MCF 10A (cell line): Measurements from ENCODE around the gene RYR1. TPM values are rescaled to one million over a fixed set of nuclear protein-coding genes. Genes with fewer than 3 reads are reported as not detected.

Experiments
- BruUV-seq: library from RNA; stranded (reverse); fragments of 400-500 nt; replicated peaks from 2 replicates; lab custom pipeline; 2021; lab: Mats Ljungman, UMichigan
- CTCF ChIA-PET: fragments of 300-600 bp; sonication (Branson Sonifier 250); formaldehyde crosslinking; extraction: SDS; loops from one replicate; lab custom pipeline; 2021; ENCODE audit warnings: antibody characterized with exemption, inconsistent platforms; lab: Yijun Ruan, JAX
- POLR2A ChIA-PET: fragments of 300-600, 350-650 bp; sonication (Branson Sonifier 250); formaldehyde crosslinking; extraction: SDS; loops from one replicate; lab custom pipeline; 2020; ENCODE audit warnings: antibody characterized with exemption, inconsistent platforms; lab: Yijun Ruan, JAX
- DNase-seq: peaks from one replicate; pipeline ENCODE4 v3.0.0-alpha.2; 2018; ENCODE audit not compliant: unreplicated experiment
- H3K27ac Mint-ChIP-seq: one replicate; pipeline ENCODE4 v1.8.0; 2022; ENCODE audit warnings: mild to moderate bottlenecking, low read depth, mixed read lengths; ENCODE audit not compliant: unreplicated experiment
- H3K27me3 Mint-ChIP-seq: one replicate; pipeline ENCODE4 v1.8.0; 2022; ENCODE audit warnings: mixed read lengths; ENCODE audit not compliant: insufficient read depth, unreplicated experiment
- H3K36me3 Mint-ChIP-seq: one replicate; pipeline ENCODE4 v1.8.0; 2022; ENCODE audit warnings: mild to moderate bottlenecking, moderate library complexity, mixed read lengths; ENCODE audit not compliant: insufficient read depth, unreplicated experiment
- H3K4me1 Mint-ChIP-seq: one replicate; pipeline ENCODE4 v1.8.0; 2022; ENCODE audit warnings: mixed read lengths; ENCODE audit not compliant: insufficient read depth, unreplicated experiment
- H3K4me3 Mint-ChIP-seq: one replicate; pipeline ENCODE4 v1.8.0; 2022; ENCODE audit warnings: mild to moderate bottlenecking, moderate library complexity, mixed read lengths; ENCODE audit not compliant: unreplicated experiment
- H3K9me3 Mint-ChIP-seq: one replicate; pipeline ENCODE4 v1.8.0; 2022; ENCODE audit warnings: mixed read lengths; ENCODE audit not compliant: unreplicated experiment
- CTCF ChIP-seq: fragments of 200-600 bp; IDR thresholded peaks from one replicate; pipeline ENCODE4 v1.8.0; 2022; ENCODE audit warnings: antibody characterized with exemption, mild to moderate bottlenecking; ENCODE audit not compliant: unreplicated experiment
- intact Hi-C: fragments of 100-400 bp; cut with micrococcal nuclease; formaldehyde crosslinking; loops from 2 replicates; pipeline ENCODE4 v1.14.1; 2022
- total RNA-seq: library from RNA; stranded (reverse); gene quantifications from 2 replicates; pipeline ENCODE4 v1.2.3, GENCODE V29; 2022

The RYR1 gene
- total RNA-seq, 1 experiment from 2014 or later, result 0.28 TPM

DNA sequence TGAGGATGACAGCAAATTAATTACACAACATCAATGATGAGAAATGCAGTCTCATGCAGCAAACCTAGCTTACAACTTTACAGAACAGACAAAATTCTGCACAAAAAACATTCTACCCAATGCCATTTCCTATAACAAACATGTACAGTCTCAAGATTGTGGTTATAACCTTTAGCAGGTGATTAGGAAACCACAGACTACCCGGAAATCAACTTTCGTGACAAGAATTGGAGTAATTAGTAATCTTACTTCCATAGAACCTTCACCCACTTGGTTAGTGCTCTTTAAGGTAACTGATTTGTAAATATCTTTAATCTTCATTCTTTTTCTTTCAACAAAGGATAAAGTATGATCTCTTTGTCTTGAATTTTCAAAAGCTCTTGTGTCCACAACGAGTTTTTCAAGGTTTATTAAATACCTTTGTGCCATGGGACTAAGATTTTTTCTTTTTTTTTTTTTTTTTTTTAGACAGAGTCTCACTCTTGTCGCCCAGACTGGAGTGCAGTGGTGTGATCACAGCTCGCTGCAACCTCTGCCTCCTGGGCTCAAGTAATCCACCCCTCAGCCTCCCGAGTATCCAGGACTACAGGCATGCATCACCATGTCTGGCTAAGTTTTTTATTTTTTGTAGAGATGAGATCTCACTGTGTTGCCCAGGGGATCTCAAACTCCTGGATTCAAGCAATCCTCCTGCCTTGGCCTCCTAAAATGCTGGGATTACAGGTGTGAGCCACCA lies 105.5 kb downstream of the RYR1 start:
- TF ChIP-seq CTCF, result no peak
- CTCF ChIA-PET, result interaction anchor here (0.7 kb wide), 1 partner anchor 98 kb away, joined by 3 read pairs; no protein-coding TSS in a partner anchor
- no TSS peak for BruUV-seq
- no peak for DNase-seq
- H3K4me1 Mint-ChIP-seq, result peaks cover 5% of the 10 kb centered on the region
- POLR2A ChIA-PET, result interaction anchor here (0.9 kb wide), 1 partner anchor 24 kb away, joined by 3 read pairs; no protein-coding TSS in a partner anchor
- H3K27me3 Mint-ChIP-seq, result no peaks in the 10 kb centered on the region
- H3K9me3 Mint-ChIP-seq, result peaks cover 15% of the 10 kb centered on the region
- peaks cover 9% of the 10 kb centered on the region for H3K36me3 Mint-ChIP-seq
- no peak overlapping the region for H3K4me3 Mint-ChIP-seq
- H3K27ac Mint-ChIP-seq, result no peak overlapping the region
- intact Hi-C loops, result no loop called here

DNA sequence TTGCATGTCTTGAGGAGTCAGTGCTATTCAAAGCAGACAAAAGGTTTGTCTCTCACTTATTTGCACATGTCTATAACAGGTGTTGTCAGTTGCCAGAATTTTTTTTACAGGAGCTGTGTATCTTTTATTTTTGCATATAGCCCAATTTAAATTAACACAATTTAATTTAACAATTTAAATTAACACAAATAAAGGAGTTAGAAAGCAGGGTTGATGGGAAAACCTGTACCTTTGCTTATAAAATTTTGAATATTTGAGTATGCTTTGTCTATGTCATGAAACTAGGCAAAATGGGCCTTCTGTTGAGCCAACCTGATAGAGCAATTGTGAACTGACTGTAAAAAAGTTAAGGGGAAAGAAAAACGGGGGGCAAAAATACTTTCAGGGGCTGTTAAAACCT lies 106.3 kb downstream of the RYR1 start:
- ChIA-PET POLR2A (no interaction called here), CTCF (interaction anchor here (0.7 kb wide), 1 partner anchor 98 kb away, joined by 3 read pairs; no protein-coding TSS in a partner anchor)
- no TSS peak for BruUV-seq
- H3K9me3 Mint-ChIP-seq, result peaks cover 15% of the 10 kb centered on the region
- DNase-seq, result no peak
- intact Hi-C loops, result loop anchor here (5.0 kb wide), 1 partner anchor 78 kb away; the partner anchor contains the start of genes EIF3K and MAP4K1
- no peak overlapping the region for H3K4me3 Mint-ChIP-seq
- H3K36me3 Mint-ChIP-seq, result peaks cover 15% of the 10 kb centered on the region
- H3K27me3 Mint-ChIP-seq, result no peaks in the 10 kb centered on the region
- no peak for TF ChIP-seq CTCF
- H3K4me1 Mint-ChIP-seq, result peaks cover 12% of the 10 kb centered on the region
- no peak overlapping the region for H3K27ac Mint-ChIP-seq

DNA sequence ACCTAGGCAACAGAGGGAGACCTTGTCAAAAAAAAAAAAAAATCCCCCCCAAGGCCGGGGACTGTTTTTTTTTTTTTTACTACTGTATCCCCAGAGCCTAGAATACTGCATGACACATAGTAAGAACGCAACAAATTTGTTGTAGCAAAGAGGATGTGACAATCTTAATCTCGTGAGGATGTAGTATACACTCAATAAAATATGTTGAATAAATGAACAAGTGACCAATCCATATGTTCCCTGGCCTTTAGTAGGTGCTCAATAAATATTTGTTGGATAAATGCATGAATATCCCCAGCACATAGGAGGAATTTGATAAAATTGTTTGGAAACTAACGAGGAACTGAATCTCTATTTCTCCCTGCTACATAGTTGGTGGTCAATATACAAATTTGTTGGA lies 108.5 kb downstream of the RYR1 start:
- CTCF ChIA-PET, result no interaction called here
- POLR2A ChIA-PET, result no interaction called here
- intact Hi-C loops, result loop anchor here (5.0 kb wide), 1 partner anchor 75 kb away; the partner anchor contains the start of genes EIF3K and MAP4K1
- no peak for DNase-seq
- H3K27me3 Mint-ChIP-seq, result no peaks in the 10 kb centered on the region
- no peak overlapping the region for H3K27ac Mint-ChIP-seq
- no peaks in the 10 kb centered on the region for H3K9me3 Mint-ChIP-seq
- BruUV-seq, result no TSS peak
- no peak overlapping the region for H3K4me3 Mint-ChIP-seq
- peaks cover 8% of the 10 kb centered on the region for H3K36me3 Mint-ChIP-seq
- TF ChIP-seq CTCF, result no peak
- peaks cover 17% of the 10 kb centered on the region for H3K4me1 Mint-ChIP-seq

DNA sequence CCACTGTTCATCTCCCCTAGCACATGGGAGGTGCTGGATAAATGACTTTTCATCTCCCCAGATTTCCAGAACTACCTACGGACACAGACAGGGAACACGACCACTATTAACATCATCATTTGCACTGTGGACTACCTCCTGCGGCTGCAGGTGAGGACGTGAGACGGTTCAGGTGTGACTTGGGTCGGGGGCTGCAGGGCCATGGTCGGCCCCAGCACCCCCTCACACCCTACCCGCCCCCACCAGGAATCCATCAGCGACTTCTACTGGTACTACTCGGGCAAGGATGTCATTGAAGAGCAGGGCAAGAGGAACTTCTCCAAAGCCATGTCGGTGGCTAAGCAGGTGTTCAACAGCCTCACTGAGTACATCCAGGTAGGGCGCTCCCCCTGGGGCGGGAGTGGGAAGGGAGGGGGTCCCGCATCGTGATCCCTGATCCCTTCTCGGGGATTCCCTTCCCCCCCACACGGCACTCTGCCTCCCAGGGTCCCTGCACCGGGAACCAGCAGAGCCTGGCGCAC lies 109.9 kb downstream of the RYR1 start:
- peak overlapping the region; percentile 56 for H3K4me3 Mint-ChIP-seq
- no peaks in the 10 kb centered on the region for H3K27me3 Mint-ChIP-seq
- H3K9me3 Mint-ChIP-seq, result no peaks in the 10 kb centered on the region
- no TSS peak for BruUV-seq
- ChIA-PET CTCF (interaction anchor here (0.6 to 2.8 kb wide), 13 partner anchors 10 to 310 kb away, joined by 3 to 37 read pairs (median 4); no protein-coding TSS in a partner anchor), POLR2A (interaction anchor here (0.6 to 3.8 kb wide), 11 partner anchors 17 to 387 kb away, joined by 3 to 53 read pairs (median 5); partner anchors contain the start of genes ACTN4, EIF3K, FAM98C and MAP4K1)
- no peak for DNase-seq
- no peak for TF ChIP-seq CTCF
- H3K4me1 Mint-ChIP-seq, result peaks cover 14% of the 10 kb centered on the region
- H3K36me3 Mint-ChIP-seq, result peaks cover 8% of the 10 kb centered on the region
- intact Hi-C loops, result loop anchor here (5.0 kb wide), 1 partner anchor 74 kb away; the partner anchor contains the start of genes EIF3K and MAP4K1
- no peak overlapping the region for H3K27ac Mint-ChIP-seq
